Caco-2 (cell line): ENCODE measurements around the gene CASP5. TPM values are rescaled to one million over a fixed set of nuclear protein-coding genes. Genes with fewer than 3 reads are reported as not detected.
"Not testable (repeated sequence)": the region's sequence is repeated elsewhere in the genome, so short reads cannot be mapped to it uniquely, and the experiment has no call there.

Experiments used
- Bru-seq: library from RNA; stranded (reverse); fragments of 400-500 nt; gene quantifications from one replicate; lab custom pipeline; 2021; lab: Mats Ljungman, UMichigan
- BruChase-seq, 2 experiments: library from RNA; stranded (reverse); fragments of 400-500 nt; gene quantifications; one replicate each; lab custom pipeline; 2021; lab: Mats Ljungman, UMichigan
- BruUV-seq: library from RNA; stranded (reverse); fragments of 400-500 nt; replicated peaks from 2 replicates; lab custom pipeline; 2021; lab: Mats Ljungman, UMichigan
- CTCF ChIA-PET: fragments of 300-600 bp; sonication (Branson Sonifier 250); formaldehyde crosslinking; loops from one replicate; lab custom pipeline; 2022; ENCODE audit warnings: antibody characterized with exemption; lab: Charles Lee
- POLR2A ChIA-PET: fragments of 300-600 bp; sonication (Branson Sonifier 250); formaldehyde crosslinking; loops from one replicate; lab custom pipeline; 2022; ENCODE audit warnings: antibody characterized with exemption; lab: Charles Lee
- DNase-seq, 2 experiments: peaks; one replicate each; pipeline versions ENCODE4 v3.0.0 to v3.0.0-alpha.2; 2020 to 2022
- H3K27me3 ChIP-seq: replicated peaks from 2 replicates; pipeline ENCODE4 v1.6.0; 2011; ENCODE audit warnings: low read length; ENCODE audit not compliant: control insufficient read depth, insufficient read depth
- H3K36me3 ChIP-seq: 2 replicates; pipeline ENCODE4 v1.5.1; 2011; ENCODE audit warnings: low read length; ENCODE audit not compliant: control insufficient read depth, insufficient read depth
- H3K4me1 ChIP-seq: fragments of 250-450 bp; sonication (Bioruptor Pico); 2 replicates; pipeline ENCODE4 v1.5.1; 2020; ENCODE audit warnings: mild to moderate bottlenecking
- H3K4me3 ChIP-seq: 2 replicates; pipeline ENCODE4 v1.5.1; 2011; ENCODE audit warnings: low read depth, mild to moderate bottlenecking, control low read depth, low read length
- H3K9me3 ChIP-seq: fragments of 250-450 bp; sonication (Bioruptor Pico); 2 replicates; pipeline ENCODE4 v1.5.1; 2020; ENCODE audit warnings: mild to moderate bottlenecking, moderate library complexity
- H3K27ac Mint-ChIP-seq: one replicate; pipeline ENCODE4 v1.8.0; 2022; ENCODE audit warnings: mixed read lengths; ENCODE audit not compliant: unreplicated experiment
- H3K27me3 Mint-ChIP-seq: one replicate; pipeline ENCODE4 v1.8.0; 2022; ENCODE audit warnings: mixed read lengths; ENCODE audit not compliant: insufficient read depth, unreplicated experiment
- H3K36me3 Mint-ChIP-seq: one replicate; pipeline ENCODE4 v1.8.0; 2022; ENCODE audit warnings: mild to moderate bottlenecking, mixed read lengths; ENCODE audit not compliant: insufficient read depth, unreplicated experiment
- H3K4me1 Mint-ChIP-seq: one replicate; pipeline ENCODE4 v1.8.0; 2022; ENCODE audit warnings: low read depth, mixed read lengths; ENCODE audit not compliant: unreplicated experiment
- H3K4me3 Mint-ChIP-seq: one replicate; pipeline ENCODE4 v1.8.0; 2022; ENCODE audit warnings: mild to moderate bottlenecking, moderate library complexity, mixed read lengths; ENCODE audit not compliant: unreplicated experiment
- H3K9me3 Mint-ChIP-seq: one replicate; pipeline ENCODE4 v1.8.0; 2022; ENCODE audit warnings: mixed read lengths; ENCODE audit not compliant: unreplicated experiment
- CTCF ChIP-seq, 2 experiments: fragments of 200-600 bp in 1 of 2; IDR thresholded peaks; 1 replicate in 1 of 2; 2 replicates in 1 of 2; pipeline versions ENCODE4 v1.5.1 to v1.8.0; 2011 to 2022; ENCODE audit warnings: antibody characterized with exemption in 1 of 2, control low read depth in 1 of 2, inconsistent platforms in 1 of 2, low read depth in 1 of 2, low read length in 1 of 2, mild to moderate bottlenecking in 1 of 2, moderate library complexity in 1 of 2; ENCODE audit not compliant: insufficient read depth in 1 of 2, severe bottlenecking in 1 of 2, unreplicated experiment in 1 of 2
- intact Hi-C: fragments of 100-400 bp; cut with micrococcal nuclease; formaldehyde crosslinking; loops from one replicate; pipeline ENCODE4 v1.10.0; 2022; ENCODE audit not compliant: unreplicated experiment
- long read RNA-seq: library from polyadenylated mRNA; stranded (forward); transcript quantifications from one replicate; pipeline ENCODE4 v2.0.0, GENCODE V29; 2022
- total RNA-seq: library from RNA; stranded (reverse); gene quantifications from 2 replicates; pipeline ENCODE4 v1.2.3, GENCODE V29; 2022

Gene CASP5
- total RNA-seq, result 1.4 and 1.5 TPM in 2 replicates
- percentile 39 among the genes with signal in this experiment for Bru-seq, nascent RNA
- percentile 27 among the genes with signal in this experiment for BruChase-seq, experiment 1, labeled RNA remaining after a 2-hour chase
- BruChase-seq, experiment 2, labeled RNA remaining after a 6-hour chase, result percentile 28 among the genes with signal in this experiment
- long read RNA-seq, partial matches to known transcripts, result 0 of 4 reads
- long read RNA-seq, other reads (novel, unspliced or antisense), result 0 of 4 reads

DNA sequence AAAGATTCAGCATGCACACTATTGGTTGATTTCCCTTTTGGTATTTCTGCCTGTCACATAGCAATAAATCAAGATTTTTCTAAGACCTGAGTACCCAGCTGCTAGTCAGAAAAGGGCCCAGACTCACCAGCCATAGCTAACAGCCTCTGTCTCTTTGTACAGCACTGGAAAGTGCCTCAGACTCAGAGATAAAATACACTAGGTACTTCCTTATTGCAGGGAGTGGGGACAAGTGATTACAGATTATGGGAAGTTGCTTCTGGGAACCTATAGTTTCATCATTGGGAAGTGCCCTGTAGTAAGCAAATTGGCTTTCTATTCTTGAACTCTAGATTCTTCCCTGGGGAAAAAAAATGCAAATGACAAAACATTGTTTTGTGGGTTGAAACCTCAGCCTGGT is at the start of gene CASP5:
Gene CASP5, minus strand, starts transcription at position 166 of the 400 bp plus-strand sequence. Its CDS starts 32 bp downstream, at position 134.
- POLR2A ChIA-PET, result no interaction called here
- Histone ChIP-seq H3K36me3 (no peaks in the 10 kb centered on the region), H3K4me1 (peaks cover 32% of the 10 kb centered on the region), H3K27me3 (no peaks in the 10 kb centered on the region), H3K4me3 (no peak within 1 kb of the TSS), H3K9me3 (peaks cover 11% of the 10 kb centered on the region)
- Mint-ChIP-seq H3K4me1 (peaks cover 31% of the 10 kb centered on the region), H3K9me3 (peaks cover 18% of the 10 kb centered on the region), H3K4me3 (no peak within 1 kb of the TSS), H3K27me3 (no peaks in the 10 kb centered on the region), H3K36me3 (no peaks in the 10 kb centered on the region), H3K27ac (peak within 1 kb of the TSS; percentile 73)
- intact Hi-C loops, result no loop called here
- TF ChIP-seq CTCF (IDR thresholded peaks at IDR 0.05; ENCODE audit: insufficient read depth in 1 of 2, low read depth in 1 of 2, low read length in 1 of 2, severe bottlenecking in 1 of 2, unreplicated experiment in 1 of 2), result no peak
- peak in 1 of 2 experiments; percentile 13 for DNase-seq
- CTCF ChIA-PET, result no interaction called here
- BruUV-seq, result no TSS peak

- intact Hi-C loops, H3K4me1 ChIP-seq, H3K4me1 Mint-ChIP-seq, H3K9me3 Mint-ChIP-seq, H3K36me3 ChIP-seq, POLR2A ChIA-PET, H3K9me3 ChIP-seq, CTCF ChIA-PET, H3K36me3 Mint-ChIP-seq, DNase-seq, H3K27ac Mint-ChIP-seq, H3K27me3 Mint-ChIP-seq, BruUV-seq, H3K27me3 ChIP-seq, H3K4me3 Mint-ChIP-seq, H3K4me3 ChIP-seq: not testable (repeated sequence)
Measured at GRCh38 chr11:105072080-105072479, 49.1 kb upstream of the CASP5 start.

- Mint-ChIP-seq H3K27ac (no peak overlapping the region), H3K4me3 (no peak overlapping the region), H3K27me3 (no peaks in the 10 kb centered on the region), H3K36me3 (no peaks in the 10 kb centered on the region), H3K9me3 (no peaks in the 10 kb centered on the region), H3K4me1 (peaks cover 8% of the 10 kb centered on the region)
- Histone ChIP-seq H3K4me1 (no peaks in the 10 kb centered on the region), H3K27me3 (no peaks in the 10 kb centered on the region; the same call in 1 of the 2 replicates), H3K4me3 (no peak overlapping the region), H3K9me3 (no peaks in the 10 kb centered on the region), H3K36me3 (no peaks in the 10 kb centered on the region)
- no TSS peak for BruUV-seq
- POLR2A ChIA-PET, result no interaction called here
- intact Hi-C loops, result no loop called here
- TF ChIP-seq CTCF (IDR thresholded peaks at IDR 0.05; ENCODE audit: insufficient read depth in 1 of 2, low read depth in 1 of 2, low read length in 1 of 2, severe bottlenecking in 1 of 2, unreplicated experiment in 1 of 2), result no peak
- DNase-seq, result no peak
- CTCF ChIA-PET, result no interaction called here
Measured at GRCh38 chr11:105071089-105071732, 48.2 kb upstream of the CASP5 start.
